Mucosa of gallbladder (tissue), 1 donor: Measurements from ENCODE around the gene HUNK. TPM values are rescaled to one million over a fixed set of nuclear protein-coding genes. Genes with fewer than 3 reads are reported as not detected.
"Not testable (repeated sequence)": the region's sequence is repeated elsewhere in the genome, so short reads cannot be mapped to it uniquely, and the experiment has no call there.

Experiments
- DNase-seq: peaks from one replicate; pipeline ENCODE4 v3.0.0-alpha.2; 2020; ENCODE audit warnings: low spot score
- total RNA-seq: library from RNA; stranded (reverse); gene quantifications from one replicate; pipeline ENCODE4 v1.2.1, GENCODE V29; 2021
- donor health status: DM: no; HTN: no; CAD: no.

The HUNK gene
- 4.0 TPM for total RNA-seq

GRCh38 chr21:31872452-31873274, at the start of gene HUNK:
Gene HUNK (plus strand): TSS chr21:31873020. CDS start chr21:31873675, 655 bp downstream.
- DNase-seq: no peak

- no peak for DNase-seq
Observed at GRCh38 chr21:31829736-31830472, 42.9 kb upstream of the HUNK start.

DNA sequence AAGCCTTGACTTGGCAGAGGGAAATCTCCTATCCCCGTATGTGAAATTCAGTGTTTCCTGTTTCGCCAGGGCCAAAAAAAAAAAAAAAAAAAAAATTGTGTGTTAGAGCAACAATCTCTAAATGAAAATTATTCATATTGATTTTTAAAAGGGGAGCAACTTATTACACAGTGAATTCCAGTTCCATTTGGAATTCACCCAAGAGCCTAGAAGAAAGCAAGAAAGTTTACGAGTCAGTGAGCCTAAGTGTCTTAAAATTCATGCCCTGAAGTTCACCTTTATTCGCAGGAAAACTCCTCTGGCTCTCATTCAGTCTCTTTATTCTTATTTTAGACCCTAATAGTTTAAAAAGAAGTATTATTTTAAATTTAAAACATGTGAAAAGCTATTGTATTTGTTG, 42.1 kb upstream of the HUNK start:
- DNase-seq: no peak

GRCh38 chr21:31837041-31837440, 35.8 kb upstream of the HUNK start:
- no peak for DNase-seq

GRCh38 chr21:31837618-31838390, 35.0 kb upstream of the HUNK start:
- DNase-seq: no peak

- no peak for DNase-seq
Observed at GRCh38 chr21:31838586-31839355, 34.0 kb upstream of the HUNK start.

DNA sequence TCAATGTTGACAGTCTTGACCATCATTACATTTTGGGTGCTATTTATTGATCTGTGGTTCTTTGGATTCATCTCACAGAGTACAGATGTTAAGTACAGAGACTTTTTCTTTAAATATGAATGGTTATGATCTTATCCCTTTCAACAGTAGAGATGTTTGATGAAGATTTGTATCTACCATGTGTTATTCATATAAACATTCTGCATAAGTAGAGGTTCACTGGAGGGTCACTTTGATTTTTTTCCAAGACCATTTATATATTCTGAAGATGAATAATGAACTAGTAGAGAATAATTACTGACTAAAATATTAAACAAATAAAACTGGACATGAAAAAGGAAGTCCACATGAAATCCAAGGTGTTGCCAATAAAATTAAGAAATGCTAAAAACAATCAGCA, 28.6 kb upstream of the HUNK start:
- DNase-seq: no peak

GRCh38 chr21:31845151-31845729, 27.6 kb upstream of the HUNK start:
- DNase-seq: no peak

DNA sequence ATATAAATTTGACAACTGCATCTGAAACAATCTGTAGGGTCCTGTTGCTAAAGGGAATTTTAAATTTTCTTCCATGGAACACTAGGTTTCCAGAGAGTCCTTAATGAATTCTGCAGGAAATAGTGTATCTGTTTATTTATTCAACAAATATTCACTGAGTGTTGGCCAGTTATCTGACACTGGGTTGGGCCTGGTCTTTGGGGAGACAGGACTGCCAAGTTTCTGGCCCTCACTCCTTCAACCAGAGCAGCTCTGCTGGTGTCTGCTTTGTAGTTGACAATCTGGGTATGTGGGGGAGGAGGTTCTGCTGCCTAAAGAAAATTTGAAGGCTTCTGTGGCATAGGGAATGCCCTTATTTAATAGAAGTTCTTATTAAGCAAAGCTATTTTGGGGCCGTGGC, 26.1 kb upstream of the HUNK start:
- no peak for DNase-seq

- no peak for DNase-seq
Observed at GRCh38 chr21:31847761-31848160, 25.1 kb upstream of the HUNK start.

GRCh38 chr21:31848326-31848985, 24.4 kb upstream of the HUNK start:
- no peak for DNase-seq

DNA sequence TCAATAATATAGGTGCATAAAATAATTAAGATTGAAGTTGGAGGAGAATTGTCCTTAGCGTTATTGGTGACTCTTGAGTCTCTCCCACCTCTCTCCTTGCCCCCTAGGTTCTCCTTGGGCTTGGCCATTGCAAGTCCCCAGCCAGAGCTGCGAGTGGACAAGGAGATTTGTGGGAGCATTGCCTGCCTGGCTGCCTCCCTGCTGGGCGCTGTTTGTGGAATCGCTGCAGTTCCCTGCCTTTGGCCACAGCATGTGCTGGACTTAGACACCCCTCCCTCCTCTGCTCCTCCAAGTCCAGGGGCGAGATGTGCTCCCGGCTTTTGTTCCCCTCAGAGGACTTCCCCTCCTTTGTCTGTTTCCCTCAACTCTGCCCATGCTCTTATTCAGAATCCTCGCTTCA, 21.9 kb upstream of the HUNK start:
- no peak for DNase-seq

GRCh38 chr21:31855180-31855579, 17.6 kb upstream of the HUNK start:
- no peak for DNase-seq

DNA sequence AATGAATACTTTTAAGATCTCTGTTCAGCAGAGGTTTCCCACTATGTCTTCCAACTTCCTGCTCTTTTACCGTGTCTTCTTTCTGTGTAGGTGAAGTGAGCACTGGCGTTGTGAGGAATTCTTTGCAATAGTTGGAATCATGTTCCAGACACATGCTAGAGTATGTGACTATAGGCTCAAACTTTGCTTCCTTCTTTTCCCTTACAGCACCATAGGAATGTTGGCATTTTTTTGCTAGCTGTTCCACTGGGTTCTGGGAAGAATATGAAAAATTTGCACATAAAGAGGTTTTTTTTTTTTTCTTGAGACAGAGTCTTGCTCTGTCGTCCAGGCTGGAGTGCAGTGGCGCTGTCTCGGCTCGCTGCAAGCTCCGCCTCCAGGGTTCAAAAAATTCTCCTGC, 15.7 kb upstream of the HUNK start:
- DNase-seq: no peak

GRCh38 chr21:31857631-31858030, 15.2 kb upstream of the HUNK start:
- DNase-seq: not testable (repeated sequence)

DNA sequence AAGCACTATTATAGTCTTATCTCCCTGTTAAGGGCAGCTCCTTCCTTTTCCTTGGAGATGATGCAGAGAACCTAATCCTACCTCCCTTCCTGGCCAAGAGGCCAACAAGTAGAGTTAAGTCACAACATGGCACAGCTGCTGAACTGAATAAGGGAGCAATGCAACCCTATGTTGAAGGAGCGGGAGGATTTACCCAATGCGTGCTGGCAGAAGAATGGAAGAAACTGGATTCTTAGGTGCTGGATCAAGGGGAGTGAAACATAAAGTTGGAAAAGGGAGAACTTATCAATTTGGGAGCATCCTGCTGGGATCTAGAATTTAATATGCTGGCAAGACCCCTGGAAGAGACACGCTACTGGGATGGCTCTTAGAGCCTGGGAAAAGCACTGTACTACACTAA, 12.0 kb upstream of the HUNK start:
- DNase-seq: no peak

DNA sequence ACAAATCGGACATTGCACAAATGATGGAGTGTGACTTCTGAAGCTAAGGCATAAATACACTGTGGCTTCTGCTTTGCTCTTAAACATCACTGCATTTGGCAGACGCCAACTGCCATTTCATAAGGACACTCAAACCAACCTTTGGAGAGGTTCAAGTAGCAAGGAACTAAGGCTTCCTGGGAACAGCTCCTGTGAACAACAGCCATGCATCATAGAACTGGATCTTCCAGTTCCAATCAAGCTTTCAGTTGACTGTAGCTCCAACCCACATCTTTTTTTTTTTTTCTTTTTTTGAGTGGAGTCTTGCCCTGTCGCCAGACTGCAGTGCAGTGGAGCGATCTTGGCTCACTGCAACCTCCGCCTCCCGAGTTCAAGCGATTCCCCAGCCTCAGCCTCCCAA, 10.7 kb upstream of the HUNK start:
- DNase-seq: no peak

- DNase-seq: no peak
Observed at GRCh38 chr21:31865429-31865970, 7.3 kb upstream of the HUNK start.

DNA sequence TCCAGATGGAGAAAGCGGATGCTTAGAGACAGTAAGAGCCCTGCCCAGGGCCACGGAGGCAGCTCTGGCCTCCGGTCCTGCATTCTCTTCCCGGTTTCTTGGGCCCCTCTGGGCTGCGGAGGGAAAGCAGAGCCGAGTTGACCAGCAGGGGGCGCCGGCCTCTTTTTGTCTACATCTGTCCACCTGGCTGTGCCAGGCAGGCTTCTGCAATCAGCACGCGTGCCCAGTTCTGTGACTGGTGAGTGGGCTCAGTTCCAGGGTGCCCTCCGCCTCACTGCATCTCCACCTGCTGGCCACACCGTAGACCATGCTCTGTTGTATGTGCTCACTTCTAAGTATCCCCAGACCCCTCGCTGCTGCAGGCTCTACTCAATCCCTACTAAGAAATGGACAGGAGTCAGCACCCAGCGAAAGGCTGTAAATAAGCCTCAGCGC, 6.7 kb upstream of the HUNK start:
- peak; percentile 87 for DNase-seq

GRCh38 chr21:31869750-31870149, 3.1 kb upstream of the HUNK start:
- no peak for DNase-seq
